GM12872 (cell line): ENCODE results near the gene PML.

Source experiments
- TF ChIP-seq, protein P1 (sequence below): IDR thresholded peaks from 3 replicates; pipeline ENCODE4 v1.5.1; 2011; ENCODE audit warnings: low read depth, mild to moderate bottlenecking, low read length, moderate library complexity; ENCODE audit not compliant: insufficient read depth

Gene PML

GRCh38 chr15:73949496-73949895 lies 45.0 kb upstream of the PML start:
- TF ChIP-seq, protein P1, sequence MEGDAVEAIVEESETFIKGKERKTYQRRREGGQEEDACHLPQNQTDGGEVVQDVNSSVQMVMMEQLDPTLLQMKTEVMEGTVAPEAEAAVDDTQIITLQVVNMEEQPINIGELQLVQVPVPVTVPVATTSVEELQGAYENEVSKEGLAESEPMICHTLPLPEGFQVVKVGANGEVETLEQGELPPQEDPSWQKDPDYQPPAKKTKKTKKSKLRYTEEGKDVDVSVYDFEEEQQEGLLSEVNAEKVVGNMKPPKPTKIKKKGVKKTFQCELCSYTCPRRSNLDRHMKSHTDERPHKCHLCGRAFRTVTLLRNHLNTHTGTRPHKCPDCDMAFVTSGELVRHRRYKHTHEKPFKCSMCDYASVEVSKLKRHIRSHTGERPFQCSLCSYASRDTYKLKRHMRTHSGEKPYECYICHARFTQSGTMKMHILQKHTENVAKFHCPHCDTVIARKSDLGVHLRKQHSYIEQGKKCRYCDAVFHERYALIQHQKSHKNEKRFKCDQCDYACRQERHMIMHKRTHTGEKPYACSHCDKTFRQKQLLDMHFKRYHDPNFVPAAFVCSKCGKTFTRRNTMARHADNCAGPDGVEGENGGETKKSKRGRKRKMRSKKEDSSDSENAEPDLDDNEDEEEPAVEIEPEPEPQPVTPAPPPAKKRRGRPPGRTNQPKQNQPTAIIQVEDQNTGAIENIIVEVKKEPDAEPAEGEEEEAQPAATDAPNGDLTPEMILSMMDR = no peak

DNA sequence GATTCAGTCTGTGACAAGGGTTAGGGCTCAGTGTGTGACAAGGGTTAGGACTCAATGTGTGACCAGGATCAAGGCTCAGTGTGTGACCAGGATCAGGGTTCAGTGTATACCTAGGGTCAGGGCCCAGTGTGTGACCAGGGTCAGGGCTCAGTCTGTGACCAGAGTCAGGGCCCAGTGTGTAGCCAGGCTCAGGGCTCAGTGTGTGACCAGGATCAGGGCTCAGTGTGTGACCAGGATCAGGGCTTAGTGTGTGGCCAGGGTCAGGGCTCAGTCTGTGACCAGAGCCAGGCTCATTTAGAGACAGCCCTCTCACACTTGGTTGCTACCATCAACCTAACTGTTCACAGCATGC lies 44.1 kb upstream of the PML start:
- TF ChIP-seq, protein P1 = no peak

DNA sequence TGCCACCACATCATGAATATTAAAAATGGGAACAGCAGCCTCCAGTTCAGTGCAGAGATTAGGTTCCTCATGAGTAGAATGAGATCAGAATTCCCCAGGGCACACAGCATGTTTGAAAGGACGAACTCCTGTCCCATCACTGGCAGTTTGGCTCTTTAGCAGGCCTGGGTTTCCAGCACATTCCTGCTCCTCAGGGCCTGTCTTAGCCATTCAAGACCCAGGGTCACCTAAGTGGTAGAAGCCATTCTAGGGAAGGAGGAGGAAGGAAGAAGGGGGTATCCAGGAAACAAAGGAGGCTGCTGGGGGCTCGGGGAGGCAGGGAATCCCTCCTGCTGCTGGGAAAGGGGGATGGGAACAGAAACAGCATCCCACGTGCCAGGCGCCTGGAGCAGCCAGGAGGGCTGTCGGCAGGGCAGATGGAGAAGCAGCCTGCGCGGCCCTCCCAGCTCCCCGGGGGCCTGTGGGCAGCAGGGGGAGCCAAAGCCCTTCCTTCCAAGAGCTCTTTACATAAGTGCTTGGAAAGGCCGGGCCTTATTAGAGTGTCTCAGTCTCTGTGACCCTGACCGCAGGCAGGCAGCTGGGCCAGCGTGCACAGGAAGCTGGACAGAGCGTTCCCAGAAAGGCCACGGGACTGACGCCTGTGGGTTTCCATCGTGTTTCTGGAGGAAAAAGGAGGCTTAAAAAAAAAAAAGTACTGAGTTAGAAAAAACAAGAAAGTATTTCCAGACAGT lies 43.5 kb upstream of the PML start:
- TF ChIP-seq, protein P1 = peak; percentile 73

GRCh38 chr15:73951601-73952000 lies 42.9 kb upstream of the PML start:
- TF ChIP-seq, protein P1 = no peak

GRCh38 chr15:73952171-73952912 lies 42.2 kb upstream of the PML start:
- TF ChIP-seq, protein P1 = no peak

GRCh38 chr15:73952913-73953750 lies 41.4 kb upstream of the PML start:
- TF ChIP-seq, protein P1 = no peak
